Inferior parietal cortex (tissue), 1 donor: ENCODE results near the gene PPFIBP2.
A peak's percentile ranks its signal among the peaks of the same experiment; 100 is the strongest.
"Not testable (repeated sequence)": the region's sequence is repeated elsewhere in the genome, so short reads cannot be mapped to it uniquely, and the experiment has no call there.

Source experiments
- DNase-seq: peaks from one replicate; pipeline ENCODE4 v3.0.0-alpha.2; 2016; ENCODE audit errors: extremely low spot score

PPFIBP2 gene

GRCh38 chr11:7635708-7636107 lies 121.9 kb downstream of the PPFIBP2 start:
- no peak for DNase-seq

- DNase-seq, result no peak
Measured at GRCh38 chr11:7636350-7636749, 122.6 kb downstream of the PPFIBP2 start.

DNA sequence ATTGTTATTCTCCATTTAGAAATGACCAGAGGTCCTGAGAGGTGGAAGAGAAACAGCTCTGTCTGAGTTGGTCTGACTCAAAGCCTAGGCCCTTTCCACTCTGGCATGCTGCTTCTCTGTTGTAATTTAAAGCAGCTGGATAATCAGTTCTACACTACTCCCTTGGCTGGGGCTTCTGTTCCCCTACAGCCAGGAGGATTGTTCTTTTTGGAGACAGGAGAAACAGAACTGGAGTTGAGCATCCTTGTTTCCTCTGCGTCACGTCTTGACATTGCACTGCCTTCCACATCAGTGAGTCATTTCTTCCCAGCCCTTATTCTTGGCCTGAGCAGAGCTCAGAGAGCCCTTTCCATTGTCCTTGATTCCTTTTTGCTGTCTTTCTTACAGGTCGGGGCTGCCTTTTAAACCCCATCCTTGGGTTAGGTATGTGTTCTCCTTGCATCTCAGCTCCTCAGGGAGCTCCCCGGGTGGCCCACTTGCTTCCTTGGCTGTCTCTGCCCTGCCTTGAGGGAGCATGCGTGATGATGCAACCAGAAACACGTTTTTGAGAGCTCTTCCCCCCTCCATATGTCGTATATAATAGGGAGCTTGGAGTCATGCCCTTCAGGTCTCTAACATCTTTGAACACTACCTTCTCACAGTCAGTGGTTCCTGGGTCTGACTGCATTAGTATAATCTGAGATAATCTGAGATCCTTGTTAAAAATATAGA lies 123.8 kb downstream of the PPFIBP2 start:
- no peak for DNase-seq

DNA sequence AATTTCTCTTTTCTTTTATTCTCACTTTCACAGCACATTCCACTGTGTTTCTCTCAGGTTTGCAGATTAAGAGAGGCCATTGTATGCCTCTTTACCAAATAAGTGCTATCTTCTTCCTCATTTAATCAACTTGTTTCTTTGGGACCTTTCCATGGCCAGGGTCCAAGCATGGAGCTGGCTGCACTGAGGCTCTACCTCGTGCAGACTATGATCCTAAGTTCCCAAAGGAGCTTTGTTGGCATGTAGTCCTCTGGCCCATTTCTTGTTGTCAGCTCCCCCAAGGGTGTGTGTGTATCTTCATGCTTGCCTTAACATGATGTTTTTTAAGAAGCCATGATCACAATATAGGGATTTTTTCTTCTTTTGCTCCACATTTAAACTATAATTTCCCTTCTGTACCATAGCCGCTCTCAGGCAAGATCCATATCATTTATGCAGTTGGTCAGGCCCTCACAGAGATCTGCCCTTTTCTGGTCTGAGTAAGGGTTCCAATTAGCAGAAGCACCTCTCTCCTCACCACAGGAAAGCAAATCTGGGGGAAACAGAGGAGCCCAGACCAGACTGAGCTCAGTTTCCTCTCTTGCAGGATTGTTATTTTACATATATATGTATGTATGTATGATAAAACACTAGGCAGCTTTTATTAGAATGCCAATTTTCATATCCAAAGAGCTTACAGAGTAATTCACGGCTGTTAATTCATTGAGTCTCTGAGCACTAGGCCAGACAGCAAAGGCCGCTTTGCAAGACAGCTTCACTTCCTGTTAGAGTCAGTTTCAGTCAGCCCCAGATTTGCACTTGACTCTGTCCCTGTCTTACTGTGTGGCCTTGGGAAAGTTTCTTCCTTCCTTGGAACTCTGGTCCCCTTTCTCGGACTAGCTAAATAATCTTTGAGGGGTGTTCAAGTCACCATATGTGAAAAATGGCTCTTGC lies 125.2 kb downstream of the PPFIBP2 start:
- no peak for DNase-seq

- no peak for DNase-seq
Measured at GRCh38 chr11:7639643-7640025, 125.8 kb downstream of the PPFIBP2 start.

DNA sequence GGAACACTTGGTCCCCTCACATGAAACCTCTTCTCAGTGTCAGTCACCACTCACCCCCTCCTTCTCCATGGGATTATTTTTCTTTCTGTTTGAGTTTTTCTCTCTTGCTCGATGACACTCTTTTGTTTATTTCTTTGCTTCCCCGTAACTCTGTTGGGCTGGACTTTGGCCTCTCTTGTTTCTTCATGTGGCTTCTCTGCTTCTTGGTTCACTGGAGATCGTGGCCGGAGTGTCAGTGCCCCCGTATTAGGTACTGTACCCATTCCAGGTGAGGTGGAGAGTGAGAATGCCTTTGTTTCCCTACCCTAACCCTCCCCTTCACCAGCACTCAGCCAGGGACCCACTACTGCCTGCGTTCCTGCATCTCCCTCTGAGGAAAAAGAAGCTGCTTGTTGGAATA lies 127.0 kb downstream of the PPFIBP2 start:
- DNase-seq, result no peak

GRCh38 chr11:7642747-7643146 lies 128.9 kb downstream of the PPFIBP2 start:
- no peak for DNase-seq

GRCh38 chr11:7643314-7643713 lies 129.5 kb downstream of the PPFIBP2 start:
- DNase-seq, result no peak

- DNase-seq, result no peak
Measured at GRCh38 chr11:7645206-7645605, 131.4 kb downstream of the PPFIBP2 start.

DNA sequence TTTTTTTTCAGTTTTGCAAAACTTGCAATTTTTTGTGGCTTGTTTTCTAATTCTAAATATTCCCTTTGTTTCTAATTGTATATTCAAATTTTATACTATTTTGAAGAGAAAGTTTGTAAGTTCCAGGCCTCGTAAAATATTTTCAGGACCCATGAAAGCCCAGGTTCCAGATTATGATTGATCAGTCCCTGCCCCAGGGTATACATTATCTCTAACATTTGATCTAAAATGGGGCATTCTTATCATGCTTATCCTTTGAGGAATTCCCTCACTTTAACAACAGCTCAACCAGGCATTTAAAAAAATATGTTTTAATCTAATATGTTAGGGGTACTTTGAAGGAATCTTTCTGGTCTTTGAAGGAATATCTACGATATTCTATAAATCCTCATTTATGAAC lies 133.1 kb downstream of the PPFIBP2 start:
- DNase-seq, result no peak

- DNase-seq, result no peak
Measured at GRCh38 chr11:7648264-7648663, 134.5 kb downstream of the PPFIBP2 start.

- DNase-seq, result no peak
Measured at GRCh38 chr11:7651140-7651551, 137.3 kb downstream of the PPFIBP2 start.

GRCh38 chr11:7651700-7652099 lies 137.9 kb downstream of the PPFIBP2 start:
- peak; percentile 72 for DNase-seq

GRCh38 chr11:7654195-7654705 lies 140.5 kb downstream of the PPFIBP2 start:
- DNase-seq, result no peak

- DNase-seq, result no peak
Measured at GRCh38 chr11:7655253-7656217, 141.7 kb downstream of the PPFIBP2 start.

DNA sequence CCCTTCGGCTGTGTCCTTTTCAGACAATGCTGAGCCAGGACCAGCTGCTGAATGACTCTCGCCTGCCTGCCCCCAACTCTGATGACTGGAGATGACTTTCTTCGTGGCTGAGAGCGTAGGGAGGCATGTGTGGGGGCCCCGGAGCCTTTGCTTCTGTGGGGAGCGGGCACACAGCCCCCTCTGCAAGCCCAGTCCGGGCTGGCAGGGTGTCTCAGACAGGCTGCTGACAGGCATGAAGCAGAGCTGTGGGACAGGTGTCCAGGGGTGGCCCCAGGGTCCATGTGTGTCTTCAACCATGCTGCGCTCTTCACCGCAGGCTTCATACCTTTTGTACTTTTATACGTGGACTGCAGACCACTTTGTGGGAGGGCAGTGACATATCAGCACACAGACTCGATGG lies 142.9 kb downstream of the PPFIBP2 start:
- no peak for DNase-seq

- DNase-seq, result peak; percentile 80
Measured at GRCh38 chr11:7657306-7658025, 143.7 kb downstream of the PPFIBP2 start.

DNA sequence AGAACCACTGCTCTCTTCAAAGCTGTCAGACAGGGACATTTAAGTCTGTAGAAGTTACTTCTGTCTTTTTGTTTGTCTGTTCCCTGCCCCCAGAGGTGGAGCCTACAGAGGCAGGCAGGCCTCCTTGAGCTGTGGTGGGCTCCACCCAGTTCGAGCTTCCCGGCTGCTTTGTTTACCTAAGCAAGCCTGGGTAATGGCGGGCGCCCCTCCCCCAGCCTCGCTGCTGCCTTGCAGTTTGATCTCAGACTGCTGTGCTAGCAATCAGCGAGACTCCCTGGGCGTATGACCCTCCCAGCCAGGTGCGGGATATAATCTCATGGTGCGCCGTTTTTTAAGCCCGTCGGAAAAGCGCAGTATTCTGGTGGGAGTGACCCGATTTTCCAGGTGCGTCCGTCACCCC lies 149.7 kb downstream of the PPFIBP2 start:
- not testable (repeated sequence) for DNase-seq

DNA sequence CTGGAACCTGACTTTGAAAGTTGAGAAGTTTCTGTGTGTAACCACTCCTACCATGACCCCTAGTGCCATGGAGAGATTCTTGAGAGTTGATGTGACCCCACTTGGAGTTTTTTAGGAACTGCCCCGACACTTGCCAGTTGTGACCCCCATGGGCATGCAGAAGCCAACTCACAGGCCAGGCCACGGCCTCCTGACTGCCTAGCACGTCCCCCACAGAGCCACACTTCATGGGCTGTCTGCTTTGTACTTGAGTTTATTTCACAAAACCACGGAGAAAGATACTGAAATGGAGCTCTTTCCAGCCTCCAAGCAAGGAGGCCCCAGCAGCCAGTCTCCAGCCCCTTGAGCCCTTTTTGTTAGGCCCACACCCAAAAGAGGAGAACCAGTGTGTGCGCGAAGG lies 151.1 kb downstream of the PPFIBP2 start:
- no peak for DNase-seq

DNA sequence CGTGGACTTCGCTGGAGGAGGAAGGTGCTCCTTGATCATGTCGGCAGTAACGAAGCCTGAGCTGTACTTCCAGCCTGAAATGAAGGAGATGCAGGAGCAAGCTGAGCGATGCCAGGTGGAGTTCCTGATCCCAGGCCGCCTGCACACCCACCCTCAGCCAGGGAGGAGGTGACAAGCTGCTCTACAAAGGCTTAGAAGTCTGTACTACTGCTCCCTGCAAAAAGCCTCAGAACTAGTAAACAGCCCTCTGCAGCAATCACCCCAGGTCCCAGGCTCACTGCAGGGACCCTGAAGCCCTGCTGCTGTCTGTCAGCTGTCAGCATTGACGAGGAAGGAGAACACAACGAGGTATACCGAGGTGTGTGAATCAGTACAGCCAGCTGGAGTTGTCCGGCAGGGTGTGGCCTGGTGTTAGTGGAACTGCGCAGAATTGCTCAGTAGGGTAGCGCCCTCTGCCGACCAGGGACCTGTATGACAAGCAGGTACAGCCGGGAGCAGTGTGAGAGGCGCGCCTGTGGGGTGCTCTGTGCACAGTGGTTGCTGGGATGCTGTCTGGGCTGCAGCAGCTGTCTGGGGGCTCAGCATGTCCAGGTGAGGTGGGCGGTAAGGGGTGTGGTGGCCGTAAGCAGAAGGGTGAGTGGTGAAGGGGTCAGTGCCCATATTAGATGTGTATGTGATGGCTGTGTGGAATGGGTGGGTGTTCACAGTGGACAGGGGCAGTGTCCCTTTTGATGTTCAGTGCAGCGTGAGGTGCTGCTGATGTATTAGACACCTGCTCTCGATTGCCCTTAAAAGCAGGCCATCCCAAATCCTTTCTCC lies 151.9 kb downstream of the PPFIBP2 start:
- peak; percentile 61 for DNase-seq
